ENCODE results near the gene ACY1.

- TF ChIP-seq CTCF (IDR thresholded peaks at IDR 0.05; ENCODE audit: borderline replicate concordance, extremely low read depth, low read length, poor library complexity, severe bottlenecking) (no peak), EZH2 (IDR thresholded peaks at IDR 0.05; ENCODE audit: borderline replicate concordance, low read depth, low read length, severe bottlenecking) (no peak)
Measured at GRCh38 chr3:52004906-52005395, 21.6 kb downstream of the ACY1 start.

Measured in DND-41 (cell line).